ENCODE measurements around the gene THUMPD3. TPM values are rescaled to one million over a fixed set of nuclear protein-coding genes. Genes with fewer than 3 reads are reported as not detected.

The THUMPD3 gene
- total RNA-seq, 3 donors from 2014 or later, result 22.2 to 36.4 (median 25.2) TPM

DNA sequence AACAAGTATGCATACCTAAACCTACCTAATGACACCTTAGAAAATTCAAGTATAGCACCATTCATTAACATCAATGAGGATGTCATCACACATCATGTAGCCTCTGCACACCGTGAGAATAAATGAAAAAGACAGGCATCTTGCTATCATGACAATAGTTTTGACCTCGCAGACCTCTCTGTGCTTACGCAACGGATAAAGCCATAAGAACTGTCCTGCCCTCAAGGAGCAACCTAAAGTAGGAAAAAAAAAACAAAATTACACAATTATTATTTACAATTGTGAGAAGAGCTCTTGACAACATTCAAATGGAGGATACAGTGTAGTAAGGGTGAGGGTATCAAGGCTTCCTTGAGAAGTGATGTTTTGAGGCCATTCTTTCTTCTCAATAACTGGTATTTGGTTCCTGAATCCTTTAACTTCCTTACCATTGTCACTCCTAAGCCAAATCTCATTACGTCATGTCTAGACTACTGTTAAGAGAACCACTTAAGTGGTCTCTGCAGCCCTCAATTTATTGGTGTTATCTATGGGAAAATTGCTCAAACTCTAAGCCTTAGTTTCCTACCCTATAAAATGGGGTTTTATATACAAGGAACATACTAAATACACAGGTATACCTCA, 27.5 kb downstream of the THUMPD3 start:
- intact Hi-C loops (cut with DNase I; ENCODE audit: low total_unique reads), result loop anchor here (10.0 kb wide), 1 partner anchor 404 kb away; the partner anchor contains the start of genes ARPC4 and TADA3
- H3K9me3 ChIP-seq, result no peaks in the 10 kb centered on the region
- TF ChIP-seq, protein P1, sequence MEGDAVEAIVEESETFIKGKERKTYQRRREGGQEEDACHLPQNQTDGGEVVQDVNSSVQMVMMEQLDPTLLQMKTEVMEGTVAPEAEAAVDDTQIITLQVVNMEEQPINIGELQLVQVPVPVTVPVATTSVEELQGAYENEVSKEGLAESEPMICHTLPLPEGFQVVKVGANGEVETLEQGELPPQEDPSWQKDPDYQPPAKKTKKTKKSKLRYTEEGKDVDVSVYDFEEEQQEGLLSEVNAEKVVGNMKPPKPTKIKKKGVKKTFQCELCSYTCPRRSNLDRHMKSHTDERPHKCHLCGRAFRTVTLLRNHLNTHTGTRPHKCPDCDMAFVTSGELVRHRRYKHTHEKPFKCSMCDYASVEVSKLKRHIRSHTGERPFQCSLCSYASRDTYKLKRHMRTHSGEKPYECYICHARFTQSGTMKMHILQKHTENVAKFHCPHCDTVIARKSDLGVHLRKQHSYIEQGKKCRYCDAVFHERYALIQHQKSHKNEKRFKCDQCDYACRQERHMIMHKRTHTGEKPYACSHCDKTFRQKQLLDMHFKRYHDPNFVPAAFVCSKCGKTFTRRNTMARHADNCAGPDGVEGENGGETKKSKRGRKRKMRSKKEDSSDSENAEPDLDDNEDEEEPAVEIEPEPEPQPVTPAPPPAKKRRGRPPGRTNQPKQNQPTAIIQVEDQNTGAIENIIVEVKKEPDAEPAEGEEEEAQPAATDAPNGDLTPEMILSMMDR (IDR thresholded peaks at IDR 0.05), result no peak
- TF ChIP-seq POLR2A (IDR thresholded peaks at IDR 0.05) (no peak), POLR2AphosphoS5 (IDR thresholded peaks at IDR 0.05) (no peak)
- no peaks in the 10 kb centered on the region for H3K36me3 ChIP-seq
- H3K4me1 ChIP-seq, result peaks cover 0 to 10% of the 10 kb centered on the region in 2 donors
- no peak for DNase-seq (ENCODE audit: low spot score in 2 of 2)
- H3K27ac ChIP-seq, result no peak overlapping the region
- no peak overlapping the region for H3K4me3 ChIP-seq
- H3K27me3 ChIP-seq, result no peaks in the 10 kb centered on the region

DNA sequence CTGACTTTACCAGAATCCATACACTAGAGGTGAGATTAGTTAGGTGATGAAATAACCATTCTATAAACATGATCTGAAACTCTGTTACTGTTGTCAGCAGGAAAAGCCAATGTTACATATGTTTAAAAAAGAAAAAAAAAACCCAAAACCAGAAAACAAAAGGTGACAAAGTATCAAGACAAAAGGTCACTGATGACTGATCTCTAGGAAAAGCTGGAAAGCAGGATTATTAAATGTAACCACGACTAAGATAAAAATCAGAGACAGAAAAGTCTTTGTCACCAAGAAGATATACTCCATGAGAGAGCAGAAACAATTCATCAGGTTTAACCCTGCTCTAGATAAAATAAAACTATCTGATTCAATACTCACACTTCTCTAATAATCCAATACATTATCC, 29.2 kb downstream of the THUMPD3 start:
- no peak overlapping the region for H3K4me3 ChIP-seq
- TF ChIP-seq POLR2AphosphoS5 (IDR thresholded peaks at IDR 0.05) (no peak), POLR2A (IDR thresholded peaks at IDR 0.05) (no peak)
- TF ChIP-seq, protein P1 (IDR thresholded peaks at IDR 0.05), result no peak
- DNase-seq (ENCODE audit: low spot score in 2 of 2), result no peak
- intact Hi-C loops (cut with DNase I; ENCODE audit: low total_unique reads), result loop anchor here (10.0 kb wide), 1 partner anchor 403 kb away; the partner anchor contains the start of genes ARPC4 and TADA3
- peaks cover 0 to 10% of the 10 kb centered on the region in 2 donors for H3K4me1 ChIP-seq
- no peaks in the 10 kb centered on the region for H3K27me3 ChIP-seq
- no peak overlapping the region for H3K27ac ChIP-seq
- H3K9me3 ChIP-seq, result no peaks in the 10 kb centered on the region
- no peaks in the 10 kb centered on the region for H3K36me3 ChIP-seq

GRCh38 chr3:9395570-9396300, 32.9 kb downstream of the THUMPD3 start:
- Histone ChIP-seq H3K4me1 (peaks cover 2 to 23% of the 10 kb centered on the region in 2 donors), H3K4me3 (peak overlapping the region; percentile 95 to 97 (median 95)), H3K27me3 (no peaks in the 10 kb centered on the region), H3K9me3 (no peaks in the 10 kb centered on the region), H3K36me3 (no peaks in the 10 kb centered on the region), H3K27ac (peak overlapping the region; percentile 100)
- TF ChIP-seq, protein P1 (IDR thresholded peaks at IDR 0.05), result peak in 1 of 3 donors; percentile 4
- TF ChIP-seq POLR2AphosphoS5 (IDR thresholded peaks at IDR 0.05), result peak in 2 of 3 donors; percentile 17 to 55
- no peak for TF ChIP-seq POLR2A (IDR thresholded peaks at IDR 0.05)
- intact Hi-C loops (cut with DNase I; ENCODE audit: low total_unique reads), result loop anchor here (10.0 kb wide), 1 partner anchor 399 kb away; the partner anchor contains the start of genes ARPC4 and TADA3
- DNase-seq (ENCODE audit: low spot score in 2 of 2), result no peak

GRCh38 chr3:9396301-9396631, 33.4 kb downstream of the THUMPD3 start:
- intact Hi-C loops (cut with DNase I; ENCODE audit: low total_unique reads), result loop anchor here (10.0 kb wide), 1 partner anchor 399 kb away; the partner anchor contains the start of genes ARPC4 and TADA3
- peak; percentile 83 to 94 for DNase-seq (ENCODE audit: low spot score in 2 of 2)
- peaks cover 3 to 26% of the 10 kb centered on the region in 2 donors for H3K4me1 ChIP-seq
- peak overlapping the region; percentile 100 for H3K27ac ChIP-seq
- TF ChIP-seq POLR2AphosphoS5 (IDR thresholded peaks at IDR 0.05) (no peak), POLR2A (IDR thresholded peaks at IDR 0.05) (peak; percentile 16)
- no peaks in the 10 kb centered on the region for H3K27me3 ChIP-seq
- H3K36me3 ChIP-seq, result no peaks in the 10 kb centered on the region
- H3K9me3 ChIP-seq, result no peaks in the 10 kb centered on the region
- H3K4me3 ChIP-seq, result peak overlapping the region; percentile 95 to 97 (median 95)

- Histone ChIP-seq H3K27me3 (no peaks in the 10 kb centered on the region), H3K4me3 (peak overlapping the region; percentile 95 to 97 (median 95)), H3K27ac (peak overlapping the region; percentile 100), H3K4me1 (peaks cover 3 to 26% of the 10 kb centered on the region in 2 donors), H3K9me3 (no peaks in the 10 kb centered on the region), H3K36me3 (no peaks in the 10 kb centered on the region)
- TF ChIP-seq, protein P1 (IDR thresholded peaks at IDR 0.05), result peak in 2 of 3 donors; percentile 2 to 19
- TF ChIP-seq POLR2A (IDR thresholded peaks at IDR 0.05), result no peak
- peak; percentile 70 to 83 (median 72) for TF ChIP-seq POLR2AphosphoS5 (IDR thresholded peaks at IDR 0.05)
- peak; percentile 98 to 99 for DNase-seq (ENCODE audit: low spot score in 2 of 2)
- intact Hi-C loops (cut with DNase I; ENCODE audit: low total_unique reads), result loop anchor here (10.0 kb wide), 1 partner anchor 398 kb away; the partner anchor contains the start of genes ARPC4 and TADA3
Measured at GRCh38 chr3:9396632-9397331, 33.9 kb downstream of the THUMPD3 start.

Data from breast epithelium (tissue), 4 donors.